SU-DHL-6 (cell line): ENCODE measurements around the gene STPG2.

Experiments
- CTCF ChIP-seq: fragments of 200-600 bp; sonication (generic); IDR thresholded peaks from one replicate; pipeline ENCODE4 v1.5.1; 2017; ENCODE audit warnings: antibody characterized with exemption, mild to moderate bottlenecking, low read length, moderate library complexity; ENCODE audit not compliant: insufficient read depth, poor library complexity, severe bottlenecking
- EZH2phosphoT487 ChIP-seq: fragments of 200-600 bp; sonication (generic), shearing (Covaris generic); conservative IDR thresholded peaks from 2 replicates; pipeline ENCODE4 v1.6.1; 2018; ENCODE audit warnings: mild to moderate bottlenecking, antibody characterized with exemption, low read length, moderate library complexity, mixed read lengths

DNA sequence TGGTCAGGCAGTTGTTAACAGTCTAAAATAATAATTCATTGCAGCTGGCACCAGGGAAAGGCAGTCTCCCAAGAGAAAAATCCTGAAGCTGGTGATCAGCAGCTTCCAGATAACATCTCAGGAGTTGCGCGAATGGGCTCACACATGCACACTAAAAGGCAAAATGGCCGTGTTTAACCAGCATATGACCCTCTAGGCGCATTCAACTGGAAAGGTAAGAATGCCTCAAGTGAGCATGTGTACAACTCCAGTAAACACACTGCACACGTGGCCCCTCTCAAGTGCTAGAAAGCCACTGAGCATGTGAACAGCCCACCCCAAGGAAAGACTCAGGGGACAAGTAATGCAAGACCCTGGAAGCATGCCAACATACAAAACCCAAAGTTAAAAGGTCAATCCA lies 33.1 kb downstream of the STPG2 start:
- no peak for TF ChIP-seq CTCF
- TF ChIP-seq EZH2phosphoT487: no peak
